GM12875 (cell line): Measurements from ENCODE around the gene SAE1.

ENCODE experiments used
- H3K4me3 ChIP-seq: one replicate; pipeline ENCODE4 v1.5.1; 2011; ENCODE audit warnings: low read depth, low read length, control low read depth
- TF ChIP-seq, protein P1 (sequence below): IDR thresholded peaks from 2 replicates; pipeline ENCODE4 v1.5.1; 2011; ENCODE audit warnings: low read depth, mild to moderate bottlenecking, control low read depth, inconsistent platforms, low read length, moderate library complexity, borderline replicate concordance; ENCODE audit not compliant: insufficient read depth

Gene SAE1

GRCh38 chr19:47122359-47123335 lies 8.0 kb upstream of the SAE1 start:
- H3K4me3 ChIP-seq, result no peak overlapping the region
- TF ChIP-seq, protein P1, sequence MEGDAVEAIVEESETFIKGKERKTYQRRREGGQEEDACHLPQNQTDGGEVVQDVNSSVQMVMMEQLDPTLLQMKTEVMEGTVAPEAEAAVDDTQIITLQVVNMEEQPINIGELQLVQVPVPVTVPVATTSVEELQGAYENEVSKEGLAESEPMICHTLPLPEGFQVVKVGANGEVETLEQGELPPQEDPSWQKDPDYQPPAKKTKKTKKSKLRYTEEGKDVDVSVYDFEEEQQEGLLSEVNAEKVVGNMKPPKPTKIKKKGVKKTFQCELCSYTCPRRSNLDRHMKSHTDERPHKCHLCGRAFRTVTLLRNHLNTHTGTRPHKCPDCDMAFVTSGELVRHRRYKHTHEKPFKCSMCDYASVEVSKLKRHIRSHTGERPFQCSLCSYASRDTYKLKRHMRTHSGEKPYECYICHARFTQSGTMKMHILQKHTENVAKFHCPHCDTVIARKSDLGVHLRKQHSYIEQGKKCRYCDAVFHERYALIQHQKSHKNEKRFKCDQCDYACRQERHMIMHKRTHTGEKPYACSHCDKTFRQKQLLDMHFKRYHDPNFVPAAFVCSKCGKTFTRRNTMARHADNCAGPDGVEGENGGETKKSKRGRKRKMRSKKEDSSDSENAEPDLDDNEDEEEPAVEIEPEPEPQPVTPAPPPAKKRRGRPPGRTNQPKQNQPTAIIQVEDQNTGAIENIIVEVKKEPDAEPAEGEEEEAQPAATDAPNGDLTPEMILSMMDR, result no peak

DNA sequence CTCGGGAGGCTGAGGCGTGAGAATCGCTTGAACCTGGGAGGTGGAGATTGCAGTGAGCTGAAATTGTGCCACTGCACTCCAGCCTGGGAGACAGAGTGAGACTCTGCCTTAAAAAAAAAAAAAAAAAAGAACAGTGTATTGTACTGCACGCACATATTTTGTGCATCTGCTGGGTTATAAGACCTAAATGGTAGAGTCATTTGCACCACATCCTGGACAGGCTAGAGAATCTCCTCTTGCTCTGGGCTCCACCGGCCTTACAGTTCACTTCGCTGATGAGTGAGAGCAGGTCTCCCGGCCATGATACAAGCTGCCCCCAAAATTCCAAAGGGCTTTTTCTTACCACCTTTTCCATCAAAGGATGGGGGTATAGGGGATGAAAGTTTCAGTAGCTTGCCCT lies 7.2 kb upstream of the SAE1 start:
- H3K4me3 ChIP-seq, result no peak overlapping the region
- TF ChIP-seq, protein P1, result no peak

GRCh38 chr19:47124937-47125668 lies 5.5 kb upstream of the SAE1 start:
- TF ChIP-seq, protein P1, result peak; percentile 42; the same call in 1 of the 2 replicates
- no peak overlapping the region for H3K4me3 ChIP-seq

- no peak overlapping the region for H3K4me3 ChIP-seq
- TF ChIP-seq, protein P1, result no peak
These were observed 5.0 kb upstream of the SAE1 start for GRCh38 chr19:47125669-47125938.

DNA sequence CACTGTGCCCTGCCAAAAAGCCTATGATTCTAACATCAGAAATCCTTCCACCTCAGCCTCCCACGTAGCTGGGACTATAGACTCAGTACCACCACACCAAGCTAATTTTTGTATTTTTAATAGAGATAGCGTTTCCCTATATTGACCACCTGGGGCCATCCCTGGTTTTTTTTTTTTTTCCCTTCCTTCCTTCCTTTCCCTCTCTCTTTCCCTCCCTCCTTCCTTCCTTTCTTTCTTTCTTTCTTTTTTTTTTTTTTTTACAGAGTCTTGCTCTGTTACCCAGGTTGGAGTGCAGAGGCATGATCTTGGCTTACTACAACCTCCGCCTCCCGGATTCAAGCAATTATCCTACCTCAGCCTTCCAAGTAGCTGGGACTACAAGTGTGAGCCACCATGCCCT lies 1.1 kb upstream of the SAE1 start:
- no peak overlapping the region for H3K4me3 ChIP-seq
- TF ChIP-seq, protein P1, result no peak

- TF ChIP-seq, protein P1, result no peak
- H3K4me3 ChIP-seq, result no peak overlapping the region
These were observed 481 bp upstream of the SAE1 start for GRCh38 chr19:47130120-47130588.

DNA sequence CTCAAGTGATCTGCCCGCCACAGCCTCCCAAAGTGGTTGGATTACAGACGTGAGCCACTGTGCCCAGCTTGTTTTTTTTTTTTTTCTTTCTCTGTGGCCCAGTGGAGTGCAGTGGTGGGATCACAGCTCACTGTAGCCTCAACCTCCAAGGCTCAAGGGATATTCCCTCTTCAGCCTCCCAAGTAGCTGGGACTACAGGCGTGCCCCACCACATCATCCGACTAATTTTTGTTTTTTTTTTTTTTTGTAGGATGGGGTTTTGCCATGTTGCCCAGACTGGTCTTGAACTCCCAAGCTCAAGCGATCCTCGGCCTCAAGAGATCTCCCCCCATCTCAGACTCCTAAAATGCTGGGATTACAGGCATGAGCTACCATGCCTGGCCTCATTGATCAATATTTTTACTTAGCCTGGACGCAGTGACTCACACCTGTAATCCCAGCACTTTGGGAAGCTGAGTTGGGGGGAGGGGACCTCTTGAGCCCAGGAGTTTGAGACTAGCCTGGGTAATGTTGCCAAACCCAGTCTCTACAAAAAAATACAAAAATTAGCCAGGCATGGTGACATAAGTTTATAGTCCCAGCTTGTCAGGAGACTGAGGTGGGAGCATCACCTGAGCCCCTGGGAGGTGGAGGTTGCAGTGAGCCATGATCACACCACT lies 1.7 kb downstream of the SAE1 start:
- TF ChIP-seq, protein P1, result no peak
- peak overlapping the region; percentile 64 for H3K4me3 ChIP-seq
